Measurements from ENCODE around the gene THRAP3.

THRAP3 gene

DNA sequence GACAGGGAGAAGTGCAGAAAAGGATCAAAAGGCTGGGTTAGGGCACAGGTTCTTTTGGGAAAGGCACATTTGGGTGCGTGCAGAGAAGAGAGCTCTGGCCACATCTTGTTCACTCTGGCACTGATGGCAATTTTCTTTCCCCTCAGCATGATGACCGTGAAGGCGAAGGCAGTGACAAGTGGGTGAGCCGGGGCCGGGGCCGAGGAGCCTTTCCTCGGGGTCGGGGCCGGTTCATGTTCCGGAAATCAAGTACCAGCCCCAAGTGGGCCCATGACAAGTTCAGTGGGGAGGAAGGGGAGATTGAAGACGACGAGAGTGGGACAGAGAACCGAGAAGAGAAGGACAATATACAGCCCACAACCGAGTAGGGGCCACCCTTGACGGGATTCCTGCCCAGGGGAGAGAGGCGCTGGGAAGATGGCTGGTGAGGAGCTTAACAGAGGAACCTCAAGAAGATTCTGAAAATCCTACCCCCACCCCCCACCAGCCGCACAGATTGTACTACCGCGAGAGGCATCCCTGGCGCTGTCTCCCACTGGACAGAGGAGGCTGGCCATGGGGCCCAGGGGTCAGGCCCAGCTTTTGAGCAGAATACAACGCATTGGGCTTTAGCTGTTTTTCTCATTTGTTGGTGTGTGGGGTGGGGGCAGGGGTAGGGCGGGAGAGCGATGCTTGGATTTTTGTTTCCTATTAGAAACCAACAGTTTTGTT is 79.6 kb downstream of the THRAP3 start:
- DNase-seq: no peak

DNA sequence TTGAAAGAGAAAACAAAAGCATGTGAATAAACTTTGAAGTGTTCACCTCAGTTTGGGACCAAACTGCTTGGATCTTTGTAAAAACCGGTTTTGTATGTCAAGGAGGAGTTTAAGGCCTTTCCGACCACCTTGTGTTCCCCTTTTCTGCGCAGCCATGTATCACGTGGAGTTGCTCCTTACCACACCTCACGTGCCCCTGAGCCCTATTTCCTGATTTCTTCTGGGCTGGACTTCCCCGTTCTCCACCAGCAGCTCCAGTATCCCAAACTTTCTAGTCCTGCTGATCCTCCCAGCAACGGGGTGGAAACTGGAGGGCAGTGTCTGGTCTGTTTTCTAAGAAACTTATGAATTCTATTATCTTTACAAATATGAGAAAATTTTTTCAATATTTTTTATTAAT is 80.3 kb downstream of the THRAP3 start:
- no peak for DNase-seq

DNA sequence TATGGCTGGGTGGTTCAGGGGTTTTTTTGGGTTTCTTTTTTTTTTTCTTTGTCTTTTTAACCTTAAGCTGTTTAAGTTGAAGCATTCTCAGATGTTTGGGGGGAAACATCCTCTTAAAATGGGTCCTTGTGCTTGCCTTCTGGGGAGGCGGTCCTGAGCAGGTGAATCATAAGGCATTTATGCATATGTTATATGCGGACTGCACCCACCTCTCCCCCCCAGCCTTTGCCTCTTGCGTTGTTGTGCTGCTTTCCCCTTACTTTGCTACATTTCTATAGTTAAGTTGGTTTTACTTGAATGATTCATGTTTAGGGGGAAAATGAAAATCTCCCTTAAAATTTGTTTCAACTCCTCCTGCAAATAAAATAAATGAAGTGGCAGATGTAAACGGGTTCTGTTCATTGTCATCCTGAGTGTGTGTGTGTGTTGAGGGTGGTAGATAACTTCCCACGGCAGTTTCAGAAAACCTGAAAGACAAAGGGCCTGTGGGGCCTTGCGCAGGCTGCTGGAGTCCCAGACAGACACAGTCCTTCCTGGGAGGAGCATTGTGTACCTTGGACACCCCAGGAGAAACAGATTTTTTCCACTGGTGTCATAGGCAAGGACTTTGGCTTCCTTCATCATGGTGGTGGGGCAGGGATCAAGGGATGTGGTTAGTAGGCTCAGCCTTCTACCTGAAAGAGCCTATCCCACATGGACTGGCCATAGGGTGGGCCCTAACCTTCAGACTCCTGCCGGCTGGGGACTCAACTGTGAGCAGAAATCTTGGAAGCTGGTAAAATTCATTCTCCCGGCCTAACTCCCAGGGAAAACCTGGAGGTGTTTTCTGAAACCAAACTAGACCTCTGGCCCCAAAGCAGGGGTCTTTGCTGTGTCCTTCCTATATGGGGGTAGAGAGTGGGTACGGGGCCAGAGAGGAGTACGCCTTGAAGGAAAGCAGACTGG is 81.0 kb downstream of the THRAP3 start:
- DNase-seq: no peak

DNA sequence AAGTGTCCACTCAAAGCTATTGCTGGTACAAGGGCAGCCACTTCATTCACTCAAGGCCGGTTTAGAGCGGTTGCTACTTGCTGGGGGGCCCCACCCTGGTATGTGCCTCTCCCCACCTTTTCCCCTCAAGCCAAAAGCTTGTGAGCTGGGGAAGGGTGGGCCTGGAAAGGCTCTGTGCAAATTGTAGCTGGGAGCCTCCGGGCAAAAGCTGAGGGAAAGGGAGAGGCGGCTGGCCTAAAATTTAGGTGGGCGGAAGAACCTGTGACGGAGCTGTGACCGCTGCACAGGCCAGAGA is 81.6 kb downstream of the THRAP3 start:
- no peak for DNase-seq

DNA sequence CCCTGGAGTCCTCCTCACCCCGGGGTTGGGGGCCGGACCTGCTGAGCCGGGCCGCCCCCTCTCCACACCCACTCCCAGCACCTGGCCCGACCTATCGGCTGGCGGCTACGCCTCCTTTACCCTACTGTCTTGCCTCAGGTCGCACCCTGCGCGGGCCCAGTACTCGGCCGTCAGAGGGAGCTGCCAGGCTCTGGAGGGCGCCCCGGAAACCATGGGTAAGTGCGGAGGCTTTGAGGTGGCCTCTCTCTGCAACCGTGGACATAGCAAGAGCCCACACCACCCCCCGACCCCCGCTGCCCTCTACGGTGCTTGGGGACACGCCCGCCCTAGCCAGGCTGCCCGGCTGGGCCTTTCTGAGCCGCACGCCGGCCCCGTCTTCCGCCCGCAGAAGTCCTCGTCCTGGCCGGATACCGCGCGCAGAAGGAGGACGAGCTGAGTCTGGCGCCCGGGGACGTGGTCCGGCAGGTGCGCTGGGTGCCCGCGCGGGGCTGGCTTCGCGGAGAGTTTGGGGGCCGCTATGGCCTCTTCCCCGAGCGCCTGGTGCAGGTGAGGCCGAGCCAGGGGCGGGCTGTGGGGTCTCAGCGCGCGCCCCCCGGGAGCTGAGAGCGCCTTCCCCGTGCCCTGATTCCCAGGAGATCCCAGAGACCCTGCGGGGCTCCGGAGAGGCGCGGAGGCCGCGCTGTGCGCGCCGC is 82.1 kb downstream of the THRAP3 start, which contains the start of gene SH3D21:
SH3D21 (plus strand) TSS at position 159 of the 692 bp plus-strand sequence; CDS start at position 212, 53 bp downstream.
- DNase-seq: peak; percentile 45

DNA sequence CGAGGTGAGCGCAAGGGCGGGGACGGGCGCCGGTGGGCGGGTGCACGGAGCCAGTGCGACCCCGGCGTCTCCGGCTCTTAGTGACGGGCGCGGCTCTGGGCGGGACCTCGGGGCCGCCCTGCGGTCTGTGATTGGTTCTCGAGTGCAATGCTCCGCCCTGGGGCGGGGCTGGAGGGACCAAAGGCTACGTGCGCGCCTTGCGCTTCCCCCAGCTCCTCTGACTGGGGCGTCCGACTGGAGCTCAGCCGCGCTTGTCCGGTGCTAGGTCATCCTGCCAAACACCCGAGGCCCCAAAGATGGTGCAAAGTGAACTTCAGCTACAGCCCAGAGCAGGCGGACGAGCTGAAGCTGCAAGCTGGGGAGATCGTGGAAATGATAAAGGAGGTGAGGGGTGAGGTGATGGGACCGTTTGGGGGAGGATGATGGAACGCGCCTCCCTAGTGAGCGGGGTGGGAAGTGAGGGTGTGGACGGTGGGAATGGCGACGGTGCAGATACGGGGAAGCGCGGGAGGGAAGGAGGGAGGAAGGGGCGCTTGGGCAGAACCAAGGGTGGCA is 82.7 kb downstream of the THRAP3 start:
- DNase-seq: peak; percentile 94

DNA sequence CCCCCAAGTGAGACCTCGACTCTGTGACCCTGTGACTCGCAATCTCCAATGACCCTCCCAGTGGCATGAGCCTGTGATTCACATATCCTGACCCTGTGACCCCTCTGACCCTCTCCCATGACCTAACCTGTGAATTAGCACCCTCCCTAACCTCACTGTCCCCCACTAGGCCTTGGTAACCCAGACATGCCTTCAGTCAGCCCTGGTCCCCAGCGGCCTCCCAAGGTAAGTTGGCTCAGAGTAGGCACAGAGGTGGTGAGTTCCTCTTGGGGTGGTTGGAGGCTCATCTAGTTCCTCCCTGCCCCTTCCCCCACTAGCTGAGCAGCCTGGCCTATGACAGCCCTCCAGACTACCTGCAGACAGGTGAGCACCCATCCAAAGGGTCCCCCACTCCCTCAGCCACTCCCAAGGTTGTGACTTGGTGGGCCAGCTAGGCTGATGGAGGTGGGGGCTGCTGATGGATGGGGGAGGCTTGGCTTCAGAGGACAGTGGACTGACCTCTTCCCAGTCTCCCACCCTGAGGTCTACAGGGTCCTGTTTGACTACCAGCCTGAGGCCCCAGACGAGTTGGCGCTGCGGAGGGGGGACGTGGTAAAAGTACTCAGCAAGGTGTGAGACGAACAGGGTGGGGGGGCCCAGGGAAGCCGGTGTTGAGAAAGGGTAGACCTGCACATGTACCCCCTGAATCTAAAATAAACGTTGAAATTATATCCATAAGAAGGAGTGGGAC is 83.5 kb downstream of the THRAP3 start:
- no peak for DNase-seq

DNA sequence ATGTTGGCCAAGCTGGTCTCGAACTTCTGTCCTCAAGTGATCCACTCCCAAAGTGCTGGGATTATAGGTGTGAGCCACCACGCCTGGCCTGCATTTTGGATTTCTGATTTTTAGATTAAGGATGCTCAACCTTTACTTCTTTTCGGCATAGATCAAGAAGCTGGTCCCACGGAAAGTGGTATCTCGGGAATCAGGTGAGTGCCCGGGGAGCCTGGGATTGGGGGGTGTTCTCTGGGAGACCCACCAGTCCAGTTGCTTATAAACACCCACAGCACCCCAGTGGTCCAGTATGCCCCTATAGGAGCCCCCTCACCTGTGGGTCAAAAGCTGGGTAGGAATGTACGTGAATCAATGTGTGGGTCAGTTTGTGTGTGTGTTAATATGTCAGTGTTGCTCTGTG is 85.2 kb downstream of the THRAP3 start:
- no peak for DNase-seq

DNA sequence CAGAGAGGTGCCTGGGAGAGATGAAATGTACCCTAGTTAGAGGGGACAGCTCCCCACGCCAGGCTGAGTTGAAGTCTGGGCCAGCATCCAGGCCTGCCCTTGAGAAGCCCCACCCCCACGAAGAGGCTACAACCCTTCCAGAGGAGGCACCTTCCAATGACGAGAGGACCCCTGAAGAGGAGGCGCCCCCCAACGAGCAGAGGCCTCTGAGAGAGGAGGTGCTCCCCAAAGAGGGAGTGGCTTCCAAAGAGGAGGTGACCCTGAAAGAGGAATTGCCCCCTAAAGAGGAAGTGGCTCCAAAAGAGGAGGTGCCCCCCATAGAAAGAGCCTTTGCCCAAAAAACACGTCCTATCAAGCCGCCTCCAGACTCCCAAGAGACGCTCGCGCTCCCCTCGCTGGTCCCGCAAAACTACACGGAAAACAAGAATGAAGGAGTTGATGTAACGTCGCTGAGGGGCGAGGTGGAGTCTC is 96.1 kb downstream of the THRAP3 start:
- no peak for DNase-seq

DNA sequence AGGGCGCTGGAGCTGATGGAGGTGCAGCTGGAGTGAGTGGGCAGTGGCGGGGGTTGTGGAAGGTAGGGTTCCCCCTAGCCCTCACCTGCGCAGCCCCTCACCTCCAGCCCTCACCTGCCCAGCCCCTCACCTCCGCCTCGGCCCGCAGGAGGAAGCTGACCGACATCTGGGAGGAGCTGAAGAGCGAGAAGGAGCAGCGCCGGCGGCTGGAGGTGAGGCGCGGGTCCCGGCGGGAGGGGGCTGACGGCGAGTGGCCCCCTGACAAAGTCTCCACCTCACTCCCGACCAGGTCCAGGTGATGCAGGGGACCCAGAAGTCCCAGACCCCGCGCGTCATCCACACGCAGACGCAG is 96.5 kb downstream of the THRAP3 start:
- DNase-seq: no peak

DNA sequence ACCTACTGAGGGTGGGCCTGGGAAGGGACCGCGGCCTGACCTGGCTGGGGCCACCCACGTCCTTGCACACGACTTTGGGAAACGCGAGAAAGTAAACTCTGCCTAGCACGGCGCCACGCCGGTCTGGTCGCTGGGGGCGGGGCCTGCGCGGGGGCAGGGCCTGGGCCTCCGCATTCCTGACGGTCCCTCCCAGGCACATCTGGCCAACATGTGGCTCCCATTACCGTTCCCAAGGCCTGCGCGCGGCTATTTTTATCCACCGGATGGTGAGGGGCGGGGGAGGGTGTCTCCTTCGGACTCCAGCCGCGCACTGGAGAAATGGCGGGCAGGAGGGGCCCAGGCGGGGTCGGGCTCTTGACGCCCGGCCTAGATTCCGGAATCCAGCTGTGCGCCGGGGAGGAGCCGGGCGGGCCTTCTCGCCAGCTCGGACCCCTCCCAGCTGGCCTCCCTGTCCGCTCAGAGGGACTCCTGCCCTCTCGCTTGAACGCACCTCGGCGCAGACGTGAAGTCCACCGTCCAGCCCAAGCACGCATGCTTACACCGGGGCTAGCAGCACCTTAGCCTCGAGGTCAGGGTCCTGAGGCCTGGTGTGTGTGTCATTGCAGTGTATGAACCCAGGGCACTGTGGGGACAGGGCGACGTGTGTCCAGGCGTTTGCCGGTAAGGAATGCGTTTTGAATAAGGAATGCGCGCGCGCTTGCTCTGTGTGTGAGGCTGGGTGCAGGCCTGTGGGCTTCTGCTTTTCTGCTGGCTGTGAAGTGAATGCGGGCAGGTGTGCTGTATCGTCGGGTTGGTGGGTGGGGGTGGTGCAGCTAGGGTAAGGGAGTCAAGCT is 97.1 kb downstream of the THRAP3 start:
- no peak for DNase-seq

DNA sequence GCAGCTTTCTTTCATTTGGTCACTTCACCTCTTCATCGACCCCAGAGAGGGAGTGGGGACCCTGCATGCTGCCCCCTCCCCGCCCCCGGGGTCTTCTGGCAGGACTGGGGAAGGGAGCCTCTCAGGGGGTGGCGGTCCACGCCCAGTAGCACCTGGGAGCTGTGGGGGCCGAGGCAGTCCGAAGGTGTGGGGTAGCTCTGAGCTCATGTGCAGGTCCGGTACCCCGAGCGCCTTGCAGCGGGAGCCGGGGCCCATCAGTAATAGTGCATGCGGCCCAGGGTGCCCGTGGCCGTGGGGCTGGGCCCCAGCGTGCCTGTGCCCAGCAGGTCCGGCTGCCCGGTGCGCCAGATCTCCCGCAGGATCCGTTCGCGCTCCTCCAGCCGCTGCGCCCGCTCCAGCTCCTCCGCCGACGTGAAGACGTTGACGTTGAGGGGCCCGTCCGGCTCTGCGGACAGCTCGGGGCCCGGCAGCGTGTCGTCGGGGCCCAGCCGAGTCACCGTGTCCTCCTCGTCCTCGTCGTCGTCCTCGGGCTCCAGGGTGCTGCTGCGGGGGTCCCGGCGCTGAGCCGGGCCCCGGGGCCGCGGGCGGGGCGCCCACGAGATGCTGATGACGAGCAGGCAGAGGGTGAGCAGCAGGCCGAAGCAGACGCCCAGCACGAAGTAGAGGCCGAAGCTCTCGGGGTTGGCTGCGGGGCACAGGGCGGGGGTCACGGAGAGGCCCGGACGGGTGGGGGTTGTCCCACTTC is 98.0 kb downstream of the THRAP3 start:
- DNase-seq: no peak

DNA sequence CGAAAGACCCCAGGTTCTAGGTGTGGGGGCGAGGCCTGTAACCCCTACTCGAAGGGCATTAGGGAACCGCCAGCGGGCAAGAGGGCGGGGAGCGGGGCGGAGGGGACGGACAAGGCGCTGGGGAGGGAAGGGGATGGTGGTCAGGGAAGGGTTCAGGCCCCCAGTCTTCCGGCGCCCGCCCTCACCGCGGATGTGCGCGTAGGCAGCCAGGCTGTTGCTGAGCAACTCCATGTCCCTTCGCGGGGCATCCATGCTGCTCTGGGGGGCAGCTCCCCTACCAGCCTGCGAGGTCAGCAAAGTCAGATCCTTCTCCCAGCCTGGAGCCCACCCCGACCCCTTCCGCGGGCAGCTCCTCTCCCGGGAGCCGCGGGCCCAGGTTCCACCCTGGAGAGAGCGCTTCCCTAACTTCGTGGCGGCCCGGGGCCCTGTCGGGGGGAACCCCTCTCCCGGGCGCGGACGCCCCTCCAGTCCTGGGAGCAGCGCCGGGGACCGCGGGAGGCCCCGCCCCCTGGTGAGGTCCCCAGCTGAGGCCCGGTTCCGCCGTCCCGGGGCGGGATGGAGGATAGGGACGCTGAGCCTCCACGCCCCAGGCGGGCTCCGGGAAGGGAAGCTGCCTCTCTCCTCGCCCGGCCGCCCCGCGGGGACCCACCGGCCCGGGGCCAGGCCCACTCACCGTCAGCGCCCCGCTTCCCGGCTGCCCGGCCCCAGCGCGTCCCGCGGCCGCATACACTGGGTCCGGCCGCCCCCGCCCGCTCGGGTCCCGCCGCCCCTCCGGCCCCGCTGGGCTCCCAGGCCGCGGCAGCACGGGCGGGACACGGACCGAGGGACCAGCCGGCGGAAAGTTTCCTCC is 98.8 kb downstream of the THRAP3 start:
- DNase-seq: no peak

DNA sequence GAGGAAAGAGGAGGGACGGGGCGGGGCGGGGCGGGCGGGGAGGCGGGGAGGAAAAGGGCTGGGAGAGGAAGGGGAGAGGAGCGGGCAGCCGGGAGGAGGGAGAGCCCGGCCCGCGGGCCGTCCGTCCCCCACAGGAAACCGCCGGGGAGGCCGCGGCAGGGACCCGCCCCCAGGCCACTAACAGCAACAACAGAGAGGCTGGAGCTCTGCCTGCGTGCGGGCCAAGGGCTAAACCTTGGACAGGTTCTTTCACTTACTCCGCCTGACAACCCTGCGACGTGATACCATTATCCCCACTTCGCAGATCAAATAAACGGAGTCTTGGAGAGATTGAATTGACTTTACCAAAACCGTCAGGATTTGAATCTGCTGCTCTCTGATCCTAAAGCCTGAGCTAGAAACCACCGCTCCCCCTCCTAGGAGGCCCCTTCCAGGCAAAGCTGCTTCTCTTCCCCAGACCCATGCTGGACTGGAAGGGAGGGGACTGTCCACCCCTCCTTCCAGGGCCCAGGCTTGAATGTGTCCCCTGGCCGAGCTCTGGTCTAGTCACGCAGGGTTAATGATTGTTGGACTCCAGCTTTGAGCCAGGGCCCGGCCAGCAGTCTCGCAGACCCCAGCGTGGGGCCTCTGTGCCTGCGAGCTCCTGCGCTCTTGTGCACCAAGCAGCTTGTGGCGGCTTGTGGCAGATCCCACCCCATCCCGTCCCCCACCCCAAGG is 99.6 kb downstream of the THRAP3 start, which contains the start of gene EVA1B:
EVA1B (minus strand) TSS at position 10 of the 717 bp plus-strand sequence. CDS start 608 bp downstream, outside the sequence.
- no peak for DNase-seq

DNA sequence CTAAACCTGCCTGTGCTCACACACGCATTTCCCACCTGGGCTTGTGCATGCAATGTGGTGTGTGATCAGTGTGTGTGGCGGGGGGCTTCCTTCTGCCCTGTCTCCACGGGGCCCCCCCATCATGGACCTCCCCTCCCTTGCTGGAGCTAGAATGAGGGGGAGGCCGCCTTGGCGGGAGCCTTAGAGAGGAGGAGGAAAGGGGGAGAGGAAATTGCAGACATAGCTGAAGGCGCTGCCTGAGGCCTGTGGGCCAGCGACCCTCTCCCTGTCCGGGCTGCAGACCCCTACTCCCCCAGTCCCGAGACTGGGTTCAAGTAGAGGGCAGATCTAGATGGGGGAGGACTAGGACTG is 100.1 kb downstream of the THRAP3 start:
- no peak for DNase-seq

DNA sequence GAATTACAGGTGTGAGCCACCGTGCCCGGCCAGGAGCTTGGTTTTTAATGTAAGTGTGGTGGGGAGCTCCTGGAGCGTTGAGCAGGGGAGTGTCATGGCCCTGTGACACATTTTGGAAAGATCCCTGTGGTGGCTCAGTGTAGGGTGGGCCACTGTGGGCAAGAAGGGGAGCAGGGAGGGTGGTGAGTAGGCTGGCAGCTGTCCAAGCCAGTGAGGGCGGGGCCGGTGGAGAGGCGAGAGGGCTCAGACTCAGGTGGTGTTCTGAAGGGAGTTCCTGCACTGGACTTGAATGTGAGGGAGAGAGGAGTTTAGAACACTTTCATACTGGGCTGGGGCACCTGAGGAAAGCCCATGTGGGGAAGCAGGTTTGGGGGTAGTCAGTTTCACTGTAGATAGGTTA is 102.3 kb downstream of the THRAP3 start:
- DNase-seq: no peak

DNA sequence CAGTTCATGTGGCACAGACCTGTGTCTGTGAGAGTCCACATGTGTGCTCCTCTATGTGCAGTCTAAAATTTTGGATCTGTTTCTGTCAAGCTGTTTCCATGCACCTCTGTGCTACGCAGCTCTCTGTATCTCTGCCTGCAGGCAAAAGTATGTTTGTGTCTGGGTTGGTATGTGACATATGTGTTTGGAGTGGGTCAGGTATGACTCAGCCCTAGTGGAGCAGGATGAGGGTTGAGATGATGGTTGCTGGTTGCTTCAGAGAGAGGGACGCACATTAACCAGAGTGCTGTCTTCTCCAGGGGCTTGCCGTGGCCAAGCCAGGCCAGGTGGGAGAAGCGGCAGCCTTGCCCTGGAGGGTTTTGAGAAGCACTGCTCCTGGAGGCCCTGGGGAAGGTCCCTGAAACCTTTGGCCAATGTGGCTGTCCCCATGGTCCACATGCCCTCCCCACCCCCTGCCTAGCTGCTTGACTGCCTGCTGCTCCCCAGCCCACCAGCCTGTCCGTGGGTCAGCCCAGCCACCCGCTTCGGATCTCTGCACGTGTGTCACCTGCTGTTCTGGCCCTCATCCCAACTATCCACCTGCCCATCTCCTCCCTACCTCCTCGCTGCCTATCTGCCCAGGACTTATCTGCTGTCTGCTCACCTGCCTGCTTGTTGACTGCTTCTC is 103.3 kb downstream of the THRAP3 start:
- DNase-seq: no peak

DNA sequence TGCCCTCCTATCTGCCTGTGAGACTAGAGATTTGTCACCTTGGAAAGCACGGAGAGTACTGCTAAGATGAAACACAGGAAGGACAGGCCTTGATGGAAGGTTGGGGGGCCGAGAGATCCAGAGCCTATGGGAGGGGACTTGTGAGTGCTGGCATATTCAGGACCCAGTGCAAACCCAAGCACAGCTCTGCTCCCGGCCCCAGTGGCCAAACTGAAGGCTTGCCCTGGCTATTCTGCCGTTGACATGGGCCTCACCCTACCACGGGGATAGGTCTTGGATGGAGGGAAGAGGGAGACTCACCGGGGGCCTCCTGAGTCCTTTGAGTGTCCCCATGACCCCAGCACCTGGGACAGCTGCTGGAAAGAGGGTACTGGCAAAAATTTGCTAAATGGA is 103.8 kb downstream of the THRAP3 start:
- DNase-seq: no peak

DNA sequence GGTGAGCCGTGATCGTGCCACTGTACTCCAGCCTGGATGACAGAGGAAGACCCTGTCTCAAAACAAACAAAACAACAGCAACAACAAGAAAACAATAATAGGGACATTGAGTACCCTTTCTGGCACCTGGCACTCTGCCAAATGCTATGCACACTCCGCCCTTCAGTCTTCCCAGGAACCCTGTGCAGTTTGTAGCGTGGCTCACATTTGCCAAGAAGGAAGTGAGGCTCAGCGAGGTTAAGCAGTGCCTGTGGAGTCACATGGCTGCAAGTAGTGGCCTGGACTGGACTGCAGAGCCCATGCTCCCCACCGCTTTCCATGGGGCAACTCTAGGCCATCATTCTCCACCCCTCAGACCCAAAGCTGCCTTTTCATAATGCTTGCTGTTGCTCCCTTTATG is 104.5 kb downstream of the THRAP3 start:
- DNase-seq: no peak

All from activated CD8-positive, alpha-beta memory T cell treated with anti-CD3 and anti-CD28 coated beads, Interleukin-2, amount 50 U/mL, for 4 hours (primary cell).